Left cardiac atrium (tissue), 4 donors: ENCODE data around the gene ASIC4. TPM values are rescaled to one million over a fixed set of nuclear protein-coding genes. Genes with fewer than 3 reads are reported as not detected.

Experiments used
- ATAC-seq, 2 donors: fragments of 200-7000 bp; cut with Tn5 transposase; one replicate each; pipeline ENCODE4 v1.9.1; 2020; ENCODE audit warnings: mild to moderate bottlenecking in 2 of 2, moderate library complexity in 2 of 2
- DNase-seq: peaks from one replicate; pipeline ENCODE4 v3.0.0-alpha.2; 2020
- intact Hi-C, 2 donors: fragments of 100-400 bp; cut with DNase I; formaldehyde crosslinking; loops; one replicate each; pipeline versions ENCODE4 v1.14.1 to v1.15.1; 2022 to 2023
- total RNA-seq, 2 donors: library from RNA; stranded (reverse); fragmentation: NEBNext Ultra II Directional; extraction: Animal tissue kit (Norgen Biotek cat#: 25700); gene quantifications; one replicate each; pipeline ENCODE4 v1.2.1, GENCODE V29; 2021
- donor health status: DM: no; HTN: yes; CAD: no.
- donor health status: DM: no; HTN: yes; CAD: no; lungs with severe emphysema.
- donor health status: DM: yes; HTN: yes; CAD: no.
- donor health status: Dilated cardiomyopathy.

ASIC4 gene
- total RNA-seq, 2 donors from 2014 or later: 0.32 TPM; not detected in 1

DNA sequence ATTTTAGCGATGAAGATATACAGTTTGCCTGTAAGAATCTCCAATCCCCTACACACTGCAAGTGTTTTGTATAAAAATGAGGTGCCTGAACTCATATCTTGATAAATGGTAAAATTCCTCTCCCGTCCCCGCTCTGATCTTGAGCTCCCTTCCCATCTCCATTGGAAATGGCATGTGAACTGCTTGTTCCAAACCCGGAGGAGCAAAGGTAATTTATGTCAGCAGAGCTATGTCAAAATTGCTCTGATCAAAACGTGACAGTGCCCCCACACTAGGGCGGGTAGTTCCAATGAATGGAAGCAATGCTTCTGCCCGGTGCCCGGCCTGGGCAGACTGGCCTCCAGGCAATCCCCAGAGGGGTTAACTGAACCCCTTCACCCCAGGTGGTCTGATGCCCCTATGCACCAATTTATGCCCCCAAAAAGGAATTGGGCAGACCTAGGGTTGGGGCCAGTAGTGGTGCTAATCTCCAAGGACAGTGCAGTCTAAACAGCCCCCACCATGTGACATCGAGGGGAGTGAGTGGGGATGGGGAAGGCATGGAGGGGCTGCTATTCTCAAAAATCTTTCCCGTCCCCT lies 19.2 kb upstream of the ASIC4 start:
- intact Hi-C loops: no loop called here
- no peak for DNase-seq
- no peak for ATAC-seq

GRCh38 chr2:219495531-219496122 lies 18.7 kb upstream of the ASIC4 start:
- ATAC-seq: peak in 1 of 2 donors; percentile 14
- intact Hi-C loops: no loop called here
- peak; percentile 67 for DNase-seq

DNA sequence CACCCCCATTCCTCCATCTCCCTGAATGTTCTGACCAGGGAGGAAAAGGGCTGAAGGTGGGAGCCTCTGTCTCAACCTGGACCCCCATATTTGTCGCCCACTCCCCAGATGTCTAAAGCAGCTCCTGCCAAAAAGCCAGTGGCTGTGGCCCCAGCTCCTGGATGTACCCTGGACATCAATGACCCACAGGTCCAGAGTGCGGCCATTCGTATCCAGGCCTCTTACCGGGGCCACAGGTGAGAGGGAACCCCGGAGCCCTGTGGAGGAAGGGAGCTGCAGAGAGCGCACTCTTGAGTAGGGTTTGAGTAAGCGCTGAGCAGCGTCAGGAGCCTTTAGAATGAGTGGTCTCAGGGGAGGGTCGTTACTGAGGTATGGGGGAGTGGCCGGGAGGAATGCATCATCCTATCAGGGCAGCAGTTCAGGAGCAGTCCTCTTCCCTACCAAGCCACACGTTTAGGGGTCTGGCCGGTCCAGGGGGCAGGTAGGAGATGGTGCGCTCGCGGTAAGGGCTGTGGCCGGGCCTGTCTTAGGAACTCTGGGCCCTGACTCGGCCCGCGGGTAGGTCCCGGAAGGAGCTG lies 17.9 kb upstream of the ASIC4 start:
- ATAC-seq (no peak), DNase-seq (no peak)
- intact Hi-C loops: no loop called here

DNA sequence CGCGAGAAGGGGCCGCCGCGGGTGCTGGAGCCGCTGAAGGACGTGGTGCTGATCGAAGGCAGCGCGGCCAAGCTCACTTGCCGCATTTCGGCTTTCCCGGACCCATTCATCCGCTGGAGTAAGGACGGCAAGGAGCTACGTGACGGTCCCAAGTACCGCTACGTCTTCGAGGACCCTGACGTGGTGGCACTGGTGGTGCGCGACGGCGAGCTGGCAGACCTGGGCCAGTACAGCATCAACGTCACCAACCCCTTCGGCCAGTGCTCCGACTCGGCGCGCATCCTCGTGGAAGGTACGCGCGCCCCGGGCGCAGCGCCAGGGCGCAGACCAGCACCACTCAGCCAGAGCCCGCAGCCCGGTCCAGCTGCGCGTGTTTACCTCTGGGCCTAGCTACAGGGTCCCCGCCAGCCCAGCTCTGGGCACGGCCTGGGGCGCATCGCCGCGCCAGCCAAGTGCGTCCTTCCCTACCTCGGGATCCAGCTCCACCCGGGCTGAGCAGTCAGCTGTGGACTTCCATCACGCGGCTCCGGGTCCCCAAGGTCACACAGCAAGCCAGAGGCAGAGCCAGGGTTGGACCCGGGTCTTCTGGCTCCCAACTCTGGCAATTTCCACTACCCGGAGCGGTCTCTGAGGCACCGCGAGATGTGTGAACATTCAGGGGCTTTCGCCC lies 17.3 kb upstream of the ASIC4 start:
- DNase-seq: peak; percentile 52
- intact Hi-C loops: no loop called here
- peak in 1 of 2 donors; percentile 0 for ATAC-seq

DNA sequence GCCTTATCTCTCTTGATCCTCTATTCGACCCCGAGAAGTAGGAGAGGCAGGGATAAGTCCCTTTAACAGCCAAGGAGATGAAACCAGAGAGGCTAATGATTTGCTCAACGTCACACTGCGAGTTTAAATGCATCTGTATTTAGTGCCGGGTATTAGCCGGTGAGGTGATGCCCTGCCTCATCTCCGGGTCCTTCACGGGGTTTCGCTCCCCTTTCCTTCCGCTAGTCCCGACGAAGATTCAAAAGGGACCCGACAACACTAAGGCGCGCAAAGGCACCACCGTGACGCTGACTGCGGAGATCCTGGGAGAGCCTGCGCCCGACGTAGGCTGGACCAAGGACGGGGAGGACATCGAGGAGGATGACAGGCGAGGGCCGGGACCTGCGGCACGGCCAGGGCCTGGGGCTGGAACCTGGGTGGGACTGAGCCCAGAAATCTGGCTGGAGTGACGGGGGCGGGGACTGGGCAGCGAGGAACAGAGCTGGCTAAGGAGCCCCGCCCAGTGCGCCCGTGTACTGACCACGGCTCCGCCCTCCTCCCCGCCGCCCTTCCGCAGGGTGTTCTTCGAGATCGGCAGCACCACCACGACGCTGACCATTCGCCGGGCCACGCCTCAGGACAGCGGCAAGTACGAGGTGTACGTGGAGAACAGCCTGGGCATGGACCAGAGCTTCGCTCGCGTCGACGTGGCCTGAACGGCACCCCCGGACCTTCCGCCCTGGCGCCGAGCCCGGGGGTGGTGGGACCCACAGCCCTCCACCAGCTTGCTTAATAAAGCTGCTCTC lies 16.6 kb upstream of the ASIC4 start:
- intact Hi-C loops: no loop called here
- DNase-seq (peak; percentile 96), ATAC-seq (peak; percentile 84 to 89)

GRCh38 chr2:219498280-219499057 lies 15.8 kb upstream of the ASIC4 start, which contains the start of gene GMPPA:
GMPPA (plus strand) TSS chr2:219498891; CDS start chr2:219499976, 1,085 bp downstream.
- peak; percentile 86 to 89 for ATAC-seq
- intact Hi-C loops: no loop called here
- peak; percentile 96 for DNase-seq

DNA sequence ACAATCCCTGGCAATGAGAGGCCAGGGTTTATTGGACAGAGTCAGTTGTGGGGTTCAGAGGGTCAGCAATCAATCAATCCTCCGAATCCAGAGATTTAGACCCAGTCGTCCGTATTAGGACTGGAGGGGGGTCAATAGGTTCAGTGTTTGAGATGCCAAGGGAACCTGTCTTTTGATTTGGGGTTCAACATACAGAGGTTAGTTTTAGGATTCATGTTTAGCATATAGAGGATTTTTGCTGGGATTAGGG lies 15.3 kb upstream of the ASIC4 start:
- no peak for ATAC-seq
- intact Hi-C loops: no loop called here
- DNase-seq: no peak

DNA sequence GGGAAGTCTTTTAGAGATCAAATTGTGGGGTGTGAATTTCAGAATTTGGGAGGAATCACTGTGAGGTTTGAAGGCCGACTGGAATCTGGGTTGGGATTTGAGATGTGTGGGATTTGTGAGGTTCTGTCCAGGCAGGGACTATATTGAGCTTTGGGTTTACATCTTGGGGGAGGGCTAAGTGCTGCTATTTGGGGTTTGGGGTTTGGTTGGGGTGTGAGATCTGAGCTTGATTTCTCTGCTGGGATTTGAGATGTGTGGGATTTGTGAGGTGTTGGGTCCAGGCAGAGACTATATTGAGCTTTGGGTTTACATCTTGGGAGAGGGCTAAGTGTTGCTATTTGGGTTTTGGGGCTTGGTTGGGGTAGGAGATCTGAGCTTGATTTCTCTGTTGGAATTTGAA lies 14.7 kb upstream of the ASIC4 start:
- no peak for DNase-seq
- intact Hi-C loops: no loop called here
- ATAC-seq: no peak

GRCh38 chr2:219500135-219500534 lies 14.1 kb upstream of the ASIC4 start:
- no peak for DNase-seq
- ATAC-seq: no peak
- intact Hi-C loops: loop anchor here in 1 of 2 donors (1.0 kb wide), 1 partner anchor 24 kb away; no protein-coding TSS in a partner anchor

- DNase-seq (no peak), ATAC-seq (no peak)
- intact Hi-C loops: no loop called here
Observed at GRCh38 chr2:219501849-219502248, 12.4 kb upstream of the ASIC4 start.

- DNase-seq (no peak), ATAC-seq (no peak)
- intact Hi-C loops: no loop called here
Observed at GRCh38 chr2:219502618-219503017, 11.7 kb upstream of the ASIC4 start.

- DNase-seq (no peak), ATAC-seq (no peak)
- intact Hi-C loops: no loop called here
Observed at GRCh38 chr2:219505585-219505984, 8.7 kb upstream of the ASIC4 start.

- DNase-seq (no peak), ATAC-seq (no peak)
- intact Hi-C loops: no loop called here
Observed at GRCh38 chr2:219506153-219506801, 8.0 kb upstream of the ASIC4 start.

DNA sequence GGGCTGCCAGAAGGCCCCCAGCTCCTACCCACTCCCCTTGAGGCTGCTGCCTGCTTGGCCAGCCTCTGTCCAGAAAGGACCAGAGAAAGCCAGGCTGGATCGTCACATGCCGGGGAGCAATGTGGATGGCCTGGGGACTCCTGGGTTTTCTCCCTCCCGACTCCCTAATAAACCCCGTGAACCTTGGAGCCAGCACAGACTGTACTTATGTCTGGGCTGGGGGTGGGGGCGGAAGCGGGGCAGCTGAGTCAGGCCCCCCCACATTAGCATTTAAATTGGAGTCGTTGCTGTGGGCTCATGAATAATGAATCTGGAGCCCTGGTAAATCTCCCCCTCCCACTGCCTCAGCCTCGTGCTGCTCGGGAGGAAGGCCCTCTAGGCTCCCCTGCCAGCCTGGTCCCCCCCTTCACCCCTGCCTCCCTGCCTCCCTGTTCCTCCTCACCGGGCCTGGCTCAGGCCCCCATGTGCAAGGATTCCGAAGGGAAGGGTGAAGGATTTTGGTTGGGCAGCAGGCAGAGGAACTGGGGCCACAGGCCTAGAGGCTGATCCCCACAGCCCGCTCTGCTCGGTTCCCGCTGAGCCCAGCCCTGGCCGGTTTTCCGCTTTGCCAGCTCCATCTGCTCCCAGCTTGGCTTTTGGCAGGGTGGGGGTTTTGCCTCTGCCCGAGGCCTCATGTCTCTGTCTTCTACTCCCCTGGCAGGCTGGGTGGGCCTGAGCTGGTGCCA lies 7.3 kb upstream of the ASIC4 start:
- intact Hi-C loops: no loop called here
- no peak for ATAC-seq
- DNase-seq: no peak

GRCh38 chr2:219507581-219508443 lies 6.5 kb upstream of the ASIC4 start:
- peak; percentile 5 to 24 for ATAC-seq
- no peak for DNase-seq
- intact Hi-C loops: no loop called here

- intact Hi-C loops: no loop called here
- no peak for DNase-seq
- no peak for ATAC-seq
Observed at GRCh38 chr2:219508444-219508734, 5.9 kb upstream of the ASIC4 start.
